Measurements from ENCODE around the gene ZBTB7C.

ZBTB7C gene

DNA sequence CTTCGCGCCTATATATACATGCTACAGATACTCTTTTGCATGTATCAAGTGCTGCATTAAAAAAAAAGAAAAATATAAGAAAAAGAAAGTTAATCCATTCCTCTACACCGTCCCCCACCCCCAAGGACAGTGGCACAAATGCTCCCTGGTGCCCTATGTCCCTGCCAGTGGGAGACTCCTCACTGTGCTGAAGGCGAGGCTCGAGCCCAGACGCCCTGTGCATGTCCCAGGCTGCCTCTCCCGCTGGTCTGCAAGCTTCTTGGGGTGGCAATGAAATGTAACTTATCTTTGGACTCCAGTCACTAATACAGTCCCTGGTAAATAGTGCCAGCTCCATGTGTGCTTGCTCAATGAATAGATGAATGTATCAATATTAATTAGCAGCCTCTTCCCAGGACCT is 293.2 kb downstream of the ZBTB7C start:
- no peak overlapping the region for H3K27ac ChIP-seq
- DNase-seq (ENCODE audit: low read depth, low spot score) = no peak

DNA sequence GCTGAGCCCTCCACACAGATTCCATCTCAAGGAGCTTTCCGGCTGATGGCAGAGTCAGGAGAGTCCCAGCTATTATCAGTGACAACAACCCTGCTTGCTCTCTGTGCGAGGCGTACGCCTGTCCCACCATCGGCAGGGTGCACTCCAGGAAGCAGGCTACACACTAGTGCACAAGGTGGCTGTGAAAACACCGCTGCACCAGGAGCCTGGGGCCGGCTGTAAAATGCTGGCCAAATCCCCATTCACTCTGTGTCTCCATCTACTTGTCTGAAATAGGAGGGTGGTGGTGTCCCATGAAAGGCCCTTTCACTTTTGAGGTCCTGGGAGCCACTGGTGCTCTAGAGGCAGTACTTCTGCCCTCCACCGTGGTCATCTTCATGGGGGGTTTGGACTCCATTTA is 295.5 kb downstream of the ZBTB7C start:
- no peak for DNase-seq (ENCODE audit: low read depth, low spot score)
- H3K27ac ChIP-seq = no peak overlapping the region

DNA sequence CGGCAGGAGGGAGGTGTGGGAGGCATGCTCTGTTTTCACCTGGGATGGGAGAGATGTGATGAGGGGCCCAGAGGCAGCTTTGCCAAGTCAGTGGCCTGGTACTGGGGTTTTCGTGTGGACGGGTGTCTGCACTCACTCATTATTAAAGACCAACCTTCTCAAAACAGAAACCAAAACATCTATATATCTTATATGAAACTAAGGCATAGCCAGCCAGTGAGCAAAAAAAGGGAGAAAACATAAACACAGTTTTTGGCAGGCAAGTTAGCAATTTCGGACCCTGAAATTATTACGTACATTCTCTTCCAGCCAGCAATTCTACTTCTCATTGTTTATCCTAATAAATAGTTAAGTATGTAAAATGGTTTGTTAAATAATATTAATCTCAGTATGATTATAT is 297.6 kb downstream of the ZBTB7C start:
- no peak overlapping the region for H3K27ac ChIP-seq
- DNase-seq (ENCODE audit: low read depth, low spot score) = no peak

DNA sequence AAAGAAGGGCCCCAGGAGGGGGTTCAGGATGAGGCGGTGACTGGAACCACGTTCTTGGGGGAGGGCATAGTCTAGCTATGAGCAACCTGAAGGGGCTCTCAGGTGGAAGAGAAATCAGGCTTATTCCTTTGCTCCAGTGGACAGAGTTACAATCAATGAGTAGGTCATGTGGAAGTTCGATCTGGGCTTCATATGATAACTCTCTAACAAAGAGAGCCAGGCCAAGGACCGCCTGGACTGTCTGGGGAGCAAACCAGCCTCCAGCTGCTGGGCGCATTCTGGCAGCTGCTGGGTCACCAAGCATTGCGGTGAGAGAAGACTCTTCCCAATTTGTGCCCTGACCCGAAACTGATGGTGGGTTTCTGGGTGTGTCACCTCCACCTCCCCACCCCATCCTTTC is 298.4 kb downstream of the ZBTB7C start:
- DNase-seq (ENCODE audit: low read depth, low spot score) = no peak
- no peak overlapping the region for H3K27ac ChIP-seq

DNA sequence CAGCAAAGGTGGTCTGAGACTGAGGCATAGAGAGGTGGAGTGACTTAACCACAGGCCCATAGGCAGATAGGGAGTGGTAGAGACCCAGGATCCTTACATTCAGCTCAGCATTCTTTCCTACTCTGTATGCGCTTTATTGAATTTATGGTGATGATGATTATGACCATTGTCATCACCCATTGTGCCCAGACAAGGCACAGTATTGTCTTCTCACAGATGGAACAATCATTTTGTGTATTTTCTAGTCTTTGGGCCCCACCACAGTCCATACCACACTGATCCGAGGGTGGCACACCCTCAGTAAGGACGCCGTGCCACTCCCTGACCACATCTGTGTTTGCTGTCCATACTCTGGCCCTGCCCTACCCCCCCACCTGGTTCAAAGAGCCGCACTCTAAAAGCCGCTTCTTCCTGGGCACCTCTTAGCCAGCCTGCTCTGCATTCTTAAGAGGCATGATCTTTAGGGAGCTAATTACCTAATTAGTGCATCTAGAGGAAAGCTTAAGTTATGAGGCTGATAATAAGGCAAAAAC is 299.2 kb downstream of the ZBTB7C start:
- no peak overlapping the region for H3K27ac ChIP-seq
- no peak for DNase-seq (ENCODE audit: low read depth, low spot score)

DNA sequence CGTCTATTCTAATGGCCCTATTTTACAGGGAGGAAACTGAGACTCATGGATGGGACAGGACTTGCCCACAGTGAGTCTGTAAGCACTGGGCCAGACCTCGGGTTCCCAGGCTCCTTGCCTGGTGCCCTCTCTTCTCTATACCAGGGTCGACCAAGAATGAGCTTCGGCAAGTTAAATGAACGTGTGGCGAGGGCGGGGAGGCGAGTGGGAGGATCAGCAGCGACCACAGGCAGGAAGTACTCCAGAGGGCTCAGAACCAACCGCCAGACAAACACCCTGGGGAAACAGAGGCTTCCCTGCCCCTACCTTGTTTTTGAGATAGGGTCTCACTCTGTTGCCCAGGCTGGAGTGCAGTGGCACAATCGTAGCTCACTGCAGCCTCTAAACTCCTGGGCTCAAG is 301.0 kb downstream of the ZBTB7C start:
- H3K27ac ChIP-seq = no peak overlapping the region
- DNase-seq (ENCODE audit: low read depth, low spot score) = no peak

DNA sequence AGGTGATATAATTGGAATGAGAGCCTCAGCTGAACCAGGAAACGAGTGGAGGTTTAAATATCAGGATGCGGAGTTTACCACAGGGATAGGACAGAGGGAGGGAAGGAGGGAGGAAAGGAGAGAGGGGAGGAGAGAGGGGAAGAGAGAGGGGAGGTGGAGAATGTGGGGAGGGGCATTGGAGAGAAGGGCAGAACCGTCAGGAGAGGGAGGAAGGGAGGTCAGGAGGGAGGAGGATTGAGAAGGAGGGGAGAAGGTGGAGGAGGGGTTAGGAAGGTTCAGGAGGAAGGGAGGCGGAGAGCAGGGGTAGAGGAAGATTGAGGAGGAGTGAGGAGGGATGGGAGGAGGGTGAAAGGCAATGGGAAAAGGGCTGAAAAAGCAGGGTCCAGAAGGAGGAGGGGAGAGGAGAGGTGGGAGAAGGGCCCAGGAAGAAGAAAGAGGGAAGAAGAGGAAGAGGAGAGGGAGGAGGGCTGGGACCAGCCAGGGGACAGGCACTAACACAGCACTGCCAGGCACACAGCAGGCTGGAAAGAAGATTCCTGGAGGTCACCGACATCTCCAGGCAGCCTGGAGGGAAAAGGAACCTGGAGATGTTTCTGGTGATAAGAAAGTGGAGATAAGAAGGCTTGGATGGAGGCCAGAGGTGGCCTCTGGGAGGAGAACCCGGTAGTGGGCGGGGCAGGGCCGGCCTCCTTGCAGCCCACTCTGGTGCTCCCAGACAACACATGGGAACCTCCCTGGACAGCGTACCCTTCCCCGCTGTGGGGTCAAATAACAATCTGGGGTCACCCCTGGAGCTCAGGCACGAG is 302.0 kb downstream of the ZBTB7C start:
- DNase-seq (ENCODE audit: low read depth, low spot score) = no peak
- no peak overlapping the region for H3K27ac ChIP-seq

DNA sequence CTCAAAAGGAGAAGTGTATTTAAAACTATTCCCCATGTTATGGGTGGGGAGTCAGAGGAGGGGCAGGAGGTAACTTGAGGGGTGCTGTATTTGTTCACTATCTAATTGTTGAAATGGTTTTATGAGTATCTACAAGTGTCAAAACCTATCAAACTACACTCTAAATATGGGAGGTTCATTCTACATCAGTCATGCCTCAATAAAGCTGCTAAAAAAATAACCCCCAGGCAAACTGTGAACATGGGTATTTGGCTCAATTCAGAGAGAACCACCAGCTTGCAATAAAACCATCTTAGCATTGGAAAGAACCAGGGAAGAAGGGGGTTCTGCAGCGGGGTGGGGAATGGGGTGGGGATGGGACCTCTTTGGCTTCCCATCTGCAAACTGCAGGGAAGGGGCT is 302.7 kb downstream of the ZBTB7C start:
- H3K27ac ChIP-seq = no peak overlapping the region
- DNase-seq (ENCODE audit: low read depth, low spot score) = no peak

DNA sequence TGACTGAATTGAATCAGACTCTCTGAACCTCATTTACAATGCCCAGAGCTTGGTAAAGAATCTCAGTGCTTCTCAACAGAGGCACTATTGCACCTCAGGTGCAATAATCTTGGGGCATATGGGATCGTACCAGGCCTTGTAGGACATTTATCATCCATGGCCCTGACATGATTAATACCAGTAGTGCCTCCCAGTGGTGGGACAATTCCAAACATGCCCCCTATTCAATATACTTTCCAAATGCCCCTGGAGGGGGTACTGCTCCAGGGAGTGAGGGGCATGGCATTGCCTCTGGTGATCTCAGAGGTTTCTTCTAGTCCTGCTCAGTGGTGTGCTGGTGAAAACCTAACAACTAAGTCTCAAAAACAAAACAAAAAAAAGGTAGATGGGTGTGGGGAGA is 303.9 kb downstream of the ZBTB7C start:
- no peak for DNase-seq (ENCODE audit: low read depth, low spot score)
- no peak overlapping the region for H3K27ac ChIP-seq

DNA sequence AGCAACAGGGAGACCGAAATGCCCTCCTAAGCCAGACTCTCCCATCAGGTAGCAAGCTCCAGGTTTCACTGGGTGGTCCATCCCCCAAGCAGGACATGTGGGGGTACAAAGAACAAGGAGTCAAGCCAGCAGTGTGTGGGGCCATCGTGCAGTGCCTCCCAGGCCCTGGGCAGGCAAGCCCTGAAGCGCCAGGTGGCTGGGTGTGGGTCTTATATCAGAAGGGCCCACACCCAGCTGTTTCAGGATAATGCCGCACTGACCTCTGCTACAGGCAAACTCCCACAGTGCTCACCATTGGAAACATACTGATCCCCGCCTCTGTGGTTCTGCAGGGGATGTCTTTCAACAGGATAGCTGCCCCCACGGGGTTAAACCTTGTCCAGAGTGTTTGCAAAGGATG is 304.5 kb downstream of the ZBTB7C start:
- no peak overlapping the region for H3K27ac ChIP-seq
- DNase-seq (ENCODE audit: low read depth, low spot score) = no peak

DNA sequence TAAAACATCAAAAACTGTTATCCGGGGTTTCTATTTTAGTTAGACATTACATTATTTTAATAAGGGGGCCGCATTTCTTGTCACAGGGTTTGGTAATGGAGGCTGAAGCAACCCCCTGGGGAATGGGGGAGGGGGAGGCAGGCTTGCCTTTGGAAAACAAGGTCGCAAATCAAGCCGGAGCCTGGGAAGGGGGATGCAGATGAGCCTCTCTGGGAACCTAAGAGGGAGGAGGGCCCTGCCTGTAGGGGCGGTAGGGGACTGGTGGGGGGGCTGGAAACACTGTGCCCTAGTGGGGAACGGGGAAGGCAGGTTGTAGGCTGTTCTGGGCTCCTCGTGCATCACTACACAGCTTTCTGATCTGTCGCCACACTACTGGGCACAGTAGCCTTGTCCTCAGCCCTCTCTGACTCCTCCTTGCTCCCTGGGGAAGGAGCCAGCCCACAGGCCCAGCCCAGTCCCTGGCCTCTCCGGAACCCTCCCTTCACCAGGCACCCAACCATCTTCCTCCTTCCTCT is 308.5 kb downstream of the ZBTB7C start:
- DNase-seq (ENCODE audit: low read depth, low spot score) = no peak
- no peak overlapping the region for H3K27ac ChIP-seq

DNA sequence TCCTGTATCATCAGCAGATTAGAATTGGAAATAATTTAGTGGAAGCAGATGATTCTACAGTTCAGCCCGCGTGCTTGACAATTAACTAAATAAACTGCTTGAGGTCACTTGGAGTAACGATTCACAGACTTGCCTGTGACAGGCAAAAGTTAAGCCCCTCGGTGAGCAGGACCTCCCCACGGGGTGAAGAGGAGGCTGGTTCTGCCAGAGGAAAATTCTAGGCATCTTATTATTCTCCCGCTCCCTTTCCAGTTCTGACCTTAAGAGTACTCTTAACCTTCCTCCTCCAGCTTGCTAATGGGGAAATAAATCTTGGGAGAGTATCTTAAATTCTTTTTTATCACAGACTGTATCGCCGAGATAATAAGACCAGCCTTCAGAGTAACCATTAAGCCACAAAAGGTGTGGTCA is 309.0 kb downstream of the ZBTB7C start:
- H3K27ac ChIP-seq = no peak overlapping the region
- DNase-seq (ENCODE audit: low read depth, low spot score) = no peak

DNA sequence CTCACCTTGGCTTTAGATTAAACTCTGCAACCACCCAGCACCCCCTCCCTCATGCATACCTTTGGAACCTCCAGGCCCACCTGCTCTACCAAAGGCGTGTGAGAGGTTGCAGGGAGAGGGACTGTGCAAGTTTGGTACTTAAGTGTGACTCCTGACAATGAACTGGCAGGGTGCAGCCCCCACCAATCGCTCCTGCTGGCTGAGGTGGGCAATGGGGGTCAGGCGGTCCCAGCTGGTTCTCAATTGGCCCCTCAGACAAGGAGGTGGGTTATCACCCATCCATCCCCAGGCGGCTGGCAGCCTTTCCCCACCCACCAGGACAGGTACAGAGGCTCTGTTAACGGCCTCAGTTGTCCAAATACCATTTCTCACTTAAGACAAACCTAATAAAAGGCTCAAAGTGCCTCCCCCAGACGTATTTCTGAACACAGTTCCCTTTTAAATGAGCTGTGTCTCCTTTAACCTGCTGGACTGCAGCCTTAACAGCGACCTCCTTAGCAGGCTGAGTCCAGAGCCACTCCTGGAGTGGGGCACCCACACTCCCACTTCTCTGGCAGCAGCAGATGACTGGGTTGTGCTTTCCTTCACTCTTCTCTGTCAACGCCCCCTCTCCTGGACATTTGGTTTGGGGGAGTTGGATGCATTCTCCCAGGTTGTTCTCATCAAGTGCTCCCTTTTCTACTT is 309.6 kb downstream of the ZBTB7C start:
- no peak overlapping the region for H3K27ac ChIP-seq
- no peak for DNase-seq (ENCODE audit: low read depth, low spot score)

DNA sequence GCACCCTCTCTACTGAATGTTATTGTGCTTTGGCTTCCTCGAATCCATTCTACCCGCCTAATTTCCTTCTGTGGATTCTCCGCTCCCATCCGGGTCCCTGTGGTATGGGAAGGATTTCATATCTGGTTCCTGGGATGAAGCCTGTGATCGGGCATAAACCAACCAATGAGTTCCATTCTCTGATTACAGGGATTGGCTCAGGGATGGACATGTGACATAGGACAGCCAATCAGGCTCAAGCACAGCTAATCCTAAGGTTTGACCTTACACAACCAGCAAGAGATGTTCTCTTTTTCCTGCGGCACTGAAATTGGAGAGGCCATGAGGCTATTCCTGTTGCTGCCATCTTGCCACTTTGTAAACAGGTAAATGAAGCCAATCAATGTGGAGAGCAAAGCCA is 310.6 kb downstream of the ZBTB7C start:
- no peak overlapping the region for H3K27ac ChIP-seq

DNA sequence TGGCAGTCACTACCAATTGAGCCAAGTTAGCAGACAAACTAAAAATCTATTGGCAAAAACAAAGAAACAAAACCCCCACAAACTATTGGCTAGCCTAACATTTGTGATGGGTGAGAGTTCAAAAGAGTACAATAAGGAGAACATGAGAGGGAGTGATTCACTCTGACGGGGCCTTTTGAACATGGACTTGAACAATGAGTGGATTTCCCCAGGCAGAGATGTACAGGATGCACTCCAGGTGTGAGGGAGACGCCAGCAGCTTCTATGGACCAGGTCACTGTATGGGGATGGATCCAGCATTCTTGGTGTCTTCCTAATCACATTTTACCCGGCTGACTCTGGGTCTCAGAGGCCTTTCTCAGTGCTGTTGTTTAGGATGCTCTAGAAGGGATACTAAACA is 311.2 kb downstream of the ZBTB7C start:
- DNase-seq (ENCODE audit: low read depth, low spot score) = no peak
- H3K27ac ChIP-seq = no peak overlapping the region

More for the DNA sequence above, 310.6 kb downstream of the ZBTB7C start:
- no peak for DNase-seq (ENCODE audit: low read depth, low spot score)

DNA sequence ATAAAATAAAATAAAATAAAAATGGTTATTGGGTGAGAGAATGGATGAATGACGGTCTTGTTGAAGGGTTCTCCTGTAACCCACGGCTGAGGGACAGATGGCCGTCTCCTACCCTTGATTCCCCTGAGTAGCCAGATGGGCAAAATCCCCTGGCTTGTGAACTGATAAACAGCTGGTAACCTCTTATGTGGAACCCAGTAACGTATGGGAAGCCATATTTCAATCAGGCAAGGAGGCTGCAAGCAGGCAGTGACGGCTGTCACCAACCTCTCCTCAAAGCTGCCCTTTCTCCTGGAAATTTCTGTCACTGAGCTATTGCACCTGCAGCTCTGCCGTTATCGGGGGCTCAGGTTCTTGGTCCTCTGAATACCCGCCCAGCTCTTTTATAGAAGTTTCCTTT is 313.5 kb downstream of the ZBTB7C start:
- H3K27ac ChIP-seq = no peak overlapping the region
- DNase-seq (ENCODE audit: low read depth, low spot score) = no peak

DNA sequence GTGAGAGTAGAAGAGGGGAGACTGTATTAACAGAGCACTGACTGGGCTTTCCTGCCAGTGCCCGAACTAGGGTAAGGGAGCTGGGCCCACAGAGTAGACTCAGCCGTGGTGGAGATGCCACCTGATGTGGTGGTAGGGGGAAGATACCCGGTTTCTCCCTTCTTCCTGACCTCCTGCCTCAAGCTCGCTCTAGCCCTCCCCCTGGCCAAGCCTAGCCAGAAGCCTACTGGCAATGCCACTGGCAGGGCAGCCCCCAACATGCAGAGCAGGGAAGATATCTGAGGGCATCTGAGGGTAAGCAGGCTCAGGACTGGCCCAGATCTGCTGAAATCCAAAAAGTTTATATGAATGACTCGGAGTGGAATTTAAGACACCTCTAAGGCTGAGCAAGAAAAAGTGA is 316.1 kb downstream of the ZBTB7C start:
- H3K27ac ChIP-seq = no peak overlapping the region
- DNase-seq (ENCODE audit: low read depth, low spot score) = no peak

DNA sequence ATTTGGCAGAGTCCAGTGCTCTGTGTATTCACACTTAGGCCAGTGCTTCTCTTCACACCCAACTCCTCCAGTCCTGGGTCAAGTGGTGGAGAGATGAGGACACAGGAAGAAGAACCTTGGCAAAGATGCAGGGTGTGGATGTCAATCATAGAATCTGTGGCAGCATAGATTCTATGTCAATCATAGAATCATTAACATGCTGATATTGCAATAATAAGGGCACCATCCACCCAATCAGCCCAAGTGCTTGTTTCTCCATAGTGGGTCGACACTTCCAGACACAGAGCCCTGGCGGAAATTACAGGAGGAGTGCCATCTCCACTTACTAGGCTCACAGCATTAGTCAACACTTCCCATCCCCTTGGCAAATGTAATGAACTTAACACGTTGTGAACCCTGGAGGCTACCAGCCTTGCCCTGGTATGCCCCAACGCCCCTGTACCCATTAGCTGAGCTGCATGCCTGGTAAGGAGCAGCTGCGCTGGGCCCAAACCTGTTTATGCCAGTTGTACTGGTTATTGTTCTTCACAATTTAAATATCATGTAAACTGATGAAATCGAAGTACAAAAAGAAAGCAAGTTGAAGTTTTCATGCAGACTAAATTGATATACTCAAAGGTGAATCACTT is 317.2 kb downstream of the ZBTB7C start:
- H3K27ac ChIP-seq = no peak overlapping the region
- no peak for DNase-seq (ENCODE audit: low read depth, low spot score)

DNA sequence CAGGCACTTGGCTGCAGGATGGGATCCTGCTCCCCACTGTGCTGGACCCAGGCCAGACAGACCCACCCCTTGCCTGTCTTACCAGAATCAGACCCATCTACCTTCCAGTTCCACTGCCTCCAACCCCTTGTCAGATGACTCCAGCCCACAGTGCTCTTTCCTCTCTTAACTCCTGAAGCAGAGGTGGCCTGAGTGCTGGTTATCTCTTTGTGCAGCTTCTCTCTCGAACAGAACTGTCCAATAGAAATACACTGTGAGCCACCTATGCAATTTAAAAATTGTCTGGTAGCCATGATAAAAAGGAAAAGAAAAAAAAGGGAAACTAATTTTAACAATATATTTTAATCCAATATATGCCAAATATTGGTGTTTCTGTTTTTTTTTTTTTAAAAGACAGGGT is 318.5 kb downstream of the ZBTB7C start:
- no peak overlapping the region for H3K27ac ChIP-seq
- no peak for DNase-seq (ENCODE audit: low read depth, low spot score)

DNA sequence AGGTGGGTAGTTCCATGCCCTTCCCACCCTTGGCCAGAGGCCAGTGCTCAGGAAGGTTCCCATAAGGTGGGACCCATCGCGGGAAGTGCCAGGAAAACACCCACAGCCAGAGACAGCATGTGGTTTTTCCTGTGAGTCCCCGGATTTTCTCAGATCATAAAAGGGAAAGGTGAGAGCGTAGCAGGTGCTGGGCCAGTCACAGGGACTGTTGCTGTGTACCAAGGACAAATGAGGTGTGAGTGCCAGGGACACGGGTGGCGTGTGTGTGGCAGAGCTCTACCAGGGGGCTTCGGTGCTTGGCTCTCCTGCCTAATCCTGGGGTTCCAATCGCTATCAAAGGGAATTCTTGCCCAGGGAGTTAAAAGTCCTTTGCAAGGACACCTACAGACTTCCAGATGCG is 319.2 kb downstream of the ZBTB7C start:
- H3K27ac ChIP-seq = no peak overlapping the region
- DNase-seq (ENCODE audit: low read depth, low spot score) = no peak
